HEK293T (cell line): ENCODE measurements around the gene TBC1D14.

ENCODE experiments used
- ARNT ChIP-seq: fragments of 450-650 bp; IDR thresholded peaks from 2 replicates; pipeline ENCODE4 v1.6.1; 2017; ENCODE audit warnings: mild to moderate bottlenecking
- BHLHE40 ChIP-seq: fragments of 450-650 bp; IDR thresholded peaks from 2 replicates; pipeline ENCODE4 v1.6.1; 2016; ENCODE audit warnings: mild to moderate bottlenecking, moderate library complexity, borderline replicate concordance
- ELF4 ChIP-seq: fragments of 450-650 bp; IDR thresholded peaks from 2 replicates; pipeline ENCODE4 v1.6.1; 2017; ENCODE audit warnings: antibody characterized with exemption
- FOXA1 ChIP-seq: fragments of 450-650 bp; IDR thresholded peaks from 2 replicates; pipeline ENCODE4 v1.6.1; 2016; ENCODE audit warnings: mild to moderate bottlenecking
- FOXM1 ChIP-seq: fragments of 450-650 bp; IDR thresholded peaks from 2 replicates; pipeline ENCODE4 v1.6.1; 2017; ENCODE audit warnings: mild to moderate bottlenecking, borderline replicate concordance
- HDGF ChIP-seq: fragments of 450-650 bp; IDR thresholded peaks from 2 replicates; pipeline ENCODE4 v1.6.1; 2017; ENCODE audit warnings: antibody characterized with exemption, borderline replicate concordance
- L3MBTL2 ChIP-seq: fragments of 450-650 bp; conservative IDR thresholded peaks from 2 replicates; pipeline ENCODE4 v1.6.1; 2016; ENCODE audit warnings: mild to moderate bottlenecking
- NFRKB ChIP-seq: fragments of 450-650 bp; IDR thresholded peaks from 2 replicates; pipeline ENCODE4 v1.6.1; 2016; ENCODE audit warnings: mild to moderate bottlenecking, moderate library complexity
- SP1 ChIP-seq: fragments of 450-650 bp; IDR thresholded peaks from 2 replicates; pipeline ENCODE4 v1.6.1; 2017
- SUZ12 ChIP-seq: fragments of 450-650 bp; IDR thresholded peaks from 2 replicates; pipeline ENCODE4 v1.6.1; 2016; ENCODE audit warnings: mild to moderate bottlenecking
- TARDBP ChIP-seq: fragments of 450-650 bp; IDR thresholded peaks from 2 replicates; pipeline ENCODE4 v1.6.1; 2016
- ZNF384 ChIP-seq: fragments of 450-650 bp; IDR thresholded peaks from 2 replicates; pipeline ENCODE4 v1.6.1; 2016
- TF ChIP-seq, protein P1 (sequence below): fragments of 450-650 bp; IDR thresholded peaks from 2 replicates; pipeline ENCODE4 v1.6.1; 2016

DNA sequence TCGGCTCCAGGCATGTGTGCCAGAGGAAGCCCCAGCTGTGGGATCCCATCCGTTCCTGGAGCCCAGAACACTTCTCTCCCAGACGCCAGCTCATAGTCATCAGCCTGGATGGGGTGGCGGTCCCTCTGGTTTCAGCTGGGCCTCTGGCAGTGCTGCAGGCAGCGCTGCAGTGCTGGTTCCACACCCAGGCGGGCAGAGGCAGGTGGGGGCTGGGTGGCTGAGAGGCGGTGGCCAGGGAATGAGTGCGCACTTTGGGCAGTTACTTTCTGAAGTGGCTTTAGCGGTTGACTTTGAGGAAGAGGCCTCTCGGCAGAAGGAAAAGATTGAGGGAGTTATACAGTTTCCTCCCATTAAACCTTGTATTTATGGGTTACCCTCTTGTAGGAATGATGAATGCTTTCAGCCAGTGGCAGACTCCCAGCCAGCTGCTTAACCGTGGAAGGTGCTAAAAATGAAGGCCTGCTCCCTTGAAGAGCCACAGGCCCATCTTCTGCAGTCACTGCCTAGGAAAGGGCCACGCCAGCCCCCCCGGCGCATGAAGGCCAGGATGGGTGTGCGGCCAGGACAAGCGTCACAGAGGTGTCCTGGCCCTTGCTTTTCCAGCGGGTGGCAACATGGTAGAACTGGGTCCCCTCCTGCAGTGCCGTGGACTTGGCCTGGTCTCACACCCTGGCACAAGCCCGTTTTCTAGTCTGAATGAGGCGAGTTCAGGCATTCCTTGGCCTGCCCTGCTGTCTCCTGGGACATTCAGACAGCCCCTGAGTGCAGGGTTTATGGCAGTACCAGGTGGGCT is 143.5 kb downstream of the TBC1D14 start:
- TF ChIP-seq ZNF384, result no peak
- TF ChIP-seq HDGF, result no peak
- TF ChIP-seq SP1, result no peak
- no peak for TF ChIP-seq NFRKB
- no peak for TF ChIP-seq ARNT
- TF ChIP-seq L3MBTL2, result no peak
- TF ChIP-seq SUZ12, result no peak
- TF ChIP-seq, protein P1, sequence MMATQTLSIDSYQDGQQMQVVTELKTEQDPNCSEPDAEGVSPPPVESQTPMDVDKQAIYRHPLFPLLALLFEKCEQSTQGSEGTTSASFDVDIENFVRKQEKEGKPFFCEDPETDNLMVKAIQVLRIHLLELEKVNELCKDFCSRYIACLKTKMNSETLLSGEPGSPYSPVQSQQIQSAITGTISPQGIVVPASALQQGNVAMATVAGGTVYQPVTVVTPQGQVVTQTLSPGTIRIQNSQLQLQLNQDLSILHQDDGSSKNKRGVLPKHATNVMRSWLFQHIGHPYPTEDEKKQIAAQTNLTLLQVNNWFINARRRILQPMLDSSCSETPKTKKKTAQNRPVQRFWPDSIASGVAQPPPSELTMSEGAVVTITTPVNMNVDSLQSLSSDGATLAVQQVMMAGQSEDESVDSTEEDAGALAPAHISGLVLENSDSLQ, result no peak
- no peak for TF ChIP-seq FOXA1
- no peak for TF ChIP-seq BHLHE40
- no peak for TF ChIP-seq TARDBP
- TF ChIP-seq ELF4, result no peak
- TF ChIP-seq FOXM1, result no peak
